Heart left ventricle (tissue), 13 donors: Measurements from ENCODE around the gene ATCAY.
"Not testable (repeated sequence)": the region's sequence is repeated elsewhere in the genome, so short reads cannot be mapped to it uniquely, and the experiment has no call there.

Source experiments
- POLR2A ChIP-seq, 2 donors: fragments of 450-650 bp; IDR thresholded peaks; one replicate each; pipeline ENCODE4 v1.6.1; 2017; ENCODE audit warnings: antibody characterized with exemption in 2 of 2, mild to moderate bottlenecking in 2 of 2, moderate library complexity in 2 of 2
- TF ChIP-seq, protein P1 (sequence below), 12 donors: fragments of 200-600 bp; sonication (generic) in 4 of 12; IDR thresholded peaks; one replicate each; pipeline versions ENCODE4 v1.5.0 to v1.8.0; 2018 to 2022; ENCODE audit warnings: antibody characterized with exemption in 12 of 12, mild to moderate bottlenecking in 5 of 12
- donor health status: ischemic (EF 13 %, LVEDD 7.1; RV severe dilation, severe dysfunction).
- donor health status: DM: no; HTN: yes; CAD: no.
- donor health status: DM: no; HTN: no; CAD: no.
- donor health status: ischemic (EF 25% LVEDD 6.9; RV normal size, moderate dysfunction).
- donor health status: ischemic (EF 25% LVEDD 5.7; RV mildly dilated, moderate dysfunction).
- donor health status: ischemic (EF 35%, LVEDD 5.7; RV mildly dilated, moderate dysfunction).
- donor health status: nonischemic (EF 11% LVEDD 7.7; RV severe dilation, severe dysfunction).
- donor health status: DM: yes; HTN: yes; CAD: no.
- donor health status: PGD.
- donor health status: ischemic (EF 29% LVEDD 5.4; RV normal size, mild dysfunction).
- donor health status: nonischemic (EF 23%, LVEDD 6.1; RV moderate dilation, normal function).

GRCh38 chr19:3947316-3947933, 66.9 kb downstream of the ATCAY start:
- TF ChIP-seq, protein P1, sequence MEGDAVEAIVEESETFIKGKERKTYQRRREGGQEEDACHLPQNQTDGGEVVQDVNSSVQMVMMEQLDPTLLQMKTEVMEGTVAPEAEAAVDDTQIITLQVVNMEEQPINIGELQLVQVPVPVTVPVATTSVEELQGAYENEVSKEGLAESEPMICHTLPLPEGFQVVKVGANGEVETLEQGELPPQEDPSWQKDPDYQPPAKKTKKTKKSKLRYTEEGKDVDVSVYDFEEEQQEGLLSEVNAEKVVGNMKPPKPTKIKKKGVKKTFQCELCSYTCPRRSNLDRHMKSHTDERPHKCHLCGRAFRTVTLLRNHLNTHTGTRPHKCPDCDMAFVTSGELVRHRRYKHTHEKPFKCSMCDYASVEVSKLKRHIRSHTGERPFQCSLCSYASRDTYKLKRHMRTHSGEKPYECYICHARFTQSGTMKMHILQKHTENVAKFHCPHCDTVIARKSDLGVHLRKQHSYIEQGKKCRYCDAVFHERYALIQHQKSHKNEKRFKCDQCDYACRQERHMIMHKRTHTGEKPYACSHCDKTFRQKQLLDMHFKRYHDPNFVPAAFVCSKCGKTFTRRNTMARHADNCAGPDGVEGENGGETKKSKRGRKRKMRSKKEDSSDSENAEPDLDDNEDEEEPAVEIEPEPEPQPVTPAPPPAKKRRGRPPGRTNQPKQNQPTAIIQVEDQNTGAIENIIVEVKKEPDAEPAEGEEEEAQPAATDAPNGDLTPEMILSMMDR (IDR thresholded peaks at IDR 0.05), result not testable (repeated sequence)
- TF ChIP-seq POLR2A (IDR thresholded peaks at IDR 0.05), result not testable (repeated sequence)
